Spinal cord (tissue), 10 donors: ENCODE results near the gene ZNF426. TPM values are rescaled to one million over a fixed set of nuclear protein-coding genes. Genes with fewer than 3 reads are reported as not detected.
"Not testable (repeated sequence)": the region's sequence is repeated elsewhere in the genome, so short reads cannot be mapped to it uniquely, and the experiment has no call there.

Experiments
- DNase-seq, 6 donors: peaks; one replicate each; pipeline versions ENCODE4 v3.0.0 to v3.0.0-alpha.2; 2013 to 2015; ENCODE audit warnings: low spot score in 6 of 6, low read depth in 4 of 6
- H3K27ac ChIP-seq: one replicate; pipeline ENCODE4 v1.5.1; 2013; ENCODE audit warnings: low read depth, low read length, control low read depth
- H3K27me3 ChIP-seq: one replicate; pipeline ENCODE4 v1.6.1; 2013; ENCODE audit warnings: low read length; ENCODE audit not compliant: control insufficient read depth, insufficient read depth
- H3K36me3 ChIP-seq: one replicate; pipeline ENCODE4 v1.6.1; 2013; ENCODE audit warnings: low read length; ENCODE audit not compliant: control insufficient read depth, insufficient read depth
- H3K4me1 ChIP-seq: one replicate; pipeline ENCODE4 v1.6.1; 2013; ENCODE audit warnings: low read length; ENCODE audit not compliant: control insufficient read depth, insufficient read depth
- H3K4me3 ChIP-seq: one replicate; pipeline ENCODE4 v1.5.1; 2013; ENCODE audit warnings: low read depth, low read length, control low read depth
- H3K9me3 ChIP-seq: one replicate; pipeline ENCODE4 v1.6.1; 2013; ENCODE audit warnings: low read length; ENCODE audit not compliant: control insufficient read depth, insufficient read depth
- WGBS: methylation state at CpG from one replicate; pipeline ENCODE4 v1.1.5; 2013; ENCODE audit warnings: missing lambda C conversion rate; ENCODE audit not compliant: insufficient coverage; 5-methylcytosine and 5-hydroxymethylcytosine counted together
- polyA plus RNA-seq, 2 donors: library from polyadenylated mRNA; unstranded; fragments of 120-200 nt; gene quantifications; one replicate each; pipeline ENCODE4 v1.2.1, GENCODE V29; 2013; ENCODE audit not compliant: insufficient read length in 2 of 2
- total RNA-seq, 2 donors: library from RNA; depleted of rRNA in 1 of 2; stranded (reverse); fragments of 120-200 nt in 1 of 2; fragments of >200 nt in 1 of 2; gene quantifications; one replicate each; pipeline versions ENCODE4 v1.2.3 to v1.2.4, GENCODE V29; 2013 to 2014
- donor health status: healthy.

Gene ZNF426
- total and polyA plus RNA-seq, 4 donors: 13.1 to 28.7 (median 21.0) TPM

- no peaks in the 10 kb centered on the region for H3K27me3 ChIP-seq
- no peaks in the 10 kb centered on the region for H3K36me3 ChIP-seq
- H3K4me3 ChIP-seq: no peak overlapping the region
- H3K27ac ChIP-seq: no peak overlapping the region
- H3K9me3 ChIP-seq: no peaks in the 10 kb centered on the region
- no peak for DNase-seq
- H3K4me1 ChIP-seq: no peaks in the 10 kb centered on the region
- WGBS: 94% methylated on average over 5 of the region's 7 CpGs
Observed at GRCh38 chr19:9552536-9553274, 14.3 kb upstream of the ZNF426 start.

- no peak for DNase-seq
- no peaks in the 10 kb centered on the region for H3K9me3 ChIP-seq
- no peaks in the 10 kb centered on the region for H3K27me3 ChIP-seq
- no peak overlapping the region for H3K27ac ChIP-seq
- no peaks in the 10 kb centered on the region for H3K36me3 ChIP-seq
- H3K4me1 ChIP-seq: no peaks in the 10 kb centered on the region
- H3K4me3 ChIP-seq: no peak overlapping the region
- 88% methylated on average over 11 of the region's 11 CpGs for WGBS
Observed at GRCh38 chr19:9547870-9548269, 9.4 kb upstream of the ZNF426 start.

- H3K27ac ChIP-seq, H3K4me3 ChIP-seq, H3K27me3 ChIP-seq, H3K36me3 ChIP-seq, DNase-seq, H3K9me3 ChIP-seq: not testable (repeated sequence)
- peaks cover 16% of the 10 kb centered on the region for H3K4me1 ChIP-seq
- 89% methylated on average over 9 of the region's 12 CpGs for WGBS
Observed at GRCh38 chr19:9541281-9541680, 2.8 kb upstream of the ZNF426 start.

- H3K27me3 ChIP-seq, H3K4me3 ChIP-seq, H3K9me3 ChIP-seq, DNase-seq, H3K27ac ChIP-seq: not testable (repeated sequence)
- Histone ChIP-seq H3K36me3 (peaks cover 17% of the 10 kb centered on the region), H3K4me1 (peaks cover 16% of the 10 kb centered on the region)
- WGBS: 90% methylated on average over 1 of the region's 1 CpG
Observed at GRCh38 chr19:9539921-9540320, 1.5 kb upstream of the ZNF426 start.

GRCh38 chr19:9539201-9539600 lies 756 bp upstream of the ZNF426 start:
- H3K36me3 ChIP-seq: peaks cover 24% of the 10 kb centered on the region
- DNase-seq, H3K27me3 ChIP-seq, H3K27ac ChIP-seq, H3K9me3 ChIP-seq: not testable (repeated sequence)
- WGBS: 87% methylated on average over 6 of the region's 6 CpGs
- H3K4me1 ChIP-seq: peaks cover 16% of the 10 kb centered on the region
- peak overlapping the region; percentile 87 for H3K4me3 ChIP-seq

GRCh38 chr19:9535934-9536333 lies 2.5 kb downstream of the ZNF426 start:
- peaks cover 53% of the 10 kb centered on the region for H3K36me3 ChIP-seq
- no peak overlapping the region for H3K4me3 ChIP-seq
- no peaks in the 10 kb centered on the region for H3K9me3 ChIP-seq
- H3K27me3 ChIP-seq: no peaks in the 10 kb centered on the region
- DNase-seq: no peak
- no peak overlapping the region for H3K27ac ChIP-seq
- peaks cover 16% of the 10 kb centered on the region for H3K4me1 ChIP-seq
- WGBS: no CpG with 5 or more reads among the region's 4 CpGs

GRCh38 chr19:9531933-9532332 lies 6.5 kb downstream of the ZNF426 start:
- Histone ChIP-seq H3K27ac (no peak overlapping the region), H3K4me3 (no peak overlapping the region), H3K36me3 (peaks cover 74% of the 10 kb centered on the region), H3K9me3 (peaks cover 18% of the 10 kb centered on the region), H3K27me3 (no peaks in the 10 kb centered on the region), H3K4me1 (peaks cover 5% of the 10 kb centered on the region)
- DNase-seq: no peak
- no CpG with 5 or more reads among the region's 4 CpGs for WGBS

- Histone ChIP-seq H3K27me3 (no peaks in the 10 kb centered on the region), H3K4me3 (no peak overlapping the region), H3K4me1 (no peaks in the 10 kb centered on the region), H3K27ac (no peak overlapping the region), H3K36me3 (peaks cover 56% of the 10 kb centered on the region), H3K9me3 (peaks cover 32% of the 10 kb centered on the region)
- peak in 1 of 6 donors; percentile 1 for DNase-seq
- WGBS: no CpG with 5 or more reads among the region's 5 CpGs
Observed at GRCh38 chr19:9528757-9529336, 9.6 kb downstream of the ZNF426 start.

- Histone ChIP-seq H3K4me3 (no peak overlapping the region), H3K27ac (no peak overlapping the region), H3K4me1 (no peaks in the 10 kb centered on the region), H3K36me3 (peaks cover 17% of the 10 kb centered on the region), H3K27me3 (no peaks in the 10 kb centered on the region), H3K9me3 (peaks cover 37% of the 10 kb centered on the region)
- DNase-seq: no peak
- WGBS: no CpG with 5 or more reads among the region's 1 CpG
Observed at GRCh38 chr19:9523885-9524474, 14.5 kb downstream of the ZNF426 start.

GRCh38 chr19:9507285-9507684 lies 31.2 kb downstream of the ZNF426 start:
- Histone ChIP-seq H3K36me3 (no peaks in the 10 kb centered on the region), H3K4me1 (no peaks in the 10 kb centered on the region), H3K9me3 (peaks cover 4% of the 10 kb centered on the region), H3K4me3 (no peak overlapping the region), H3K27me3 (no peaks in the 10 kb centered on the region), H3K27ac (no peak overlapping the region)
- DNase-seq: no peak
- WGBS: no CpG with 5 or more reads among the region's 3 CpGs
